Endothelial cell (in vitro differentiated cells): ENCODE results near the gene LCE2A. TPM values are rescaled to one million over a fixed set of nuclear protein-coding genes. Genes with fewer than 3 reads are reported as not detected.
A peak's percentile ranks its signal among the peaks of the same experiment; 100 is the strongest.

Experiments used
- DNase-seq: peaks from one replicate; pipeline ENCODE4 v3.0.0; 2021; ENCODE audit warnings: low spot score
- H3K27ac Mint-ChIP-seq: one replicate; pipeline ENCODE4 v1.8.0; 2021; ENCODE audit warnings: mixed read lengths, inconsistent platforms; ENCODE audit not compliant: unreplicated experiment
- H3K27me3 Mint-ChIP-seq: one replicate; pipeline ENCODE4 v1.8.0; 2021; ENCODE audit warnings: mild to moderate bottlenecking, moderate library complexity, mixed read lengths, inconsistent platforms; ENCODE audit not compliant: unreplicated experiment
- H3K36me3 Mint-ChIP-seq: one replicate; pipeline ENCODE4 v1.8.0; 2021; ENCODE audit warnings: mild to moderate bottlenecking, low read depth, mixed read lengths, inconsistent platforms; ENCODE audit not compliant: unreplicated experiment
- H3K4me1 Mint-ChIP-seq: one replicate; pipeline ENCODE4 v1.8.0; 2021; ENCODE audit warnings: mild to moderate bottlenecking, mixed read lengths, inconsistent platforms; ENCODE audit not compliant: unreplicated experiment
- H3K4me3 Mint-ChIP-seq: one replicate; pipeline ENCODE4 v1.8.0; 2021; ENCODE audit warnings: mild to moderate bottlenecking, mixed read lengths, inconsistent platforms; ENCODE audit not compliant: unreplicated experiment
- H3K9me3 Mint-ChIP-seq: one replicate; pipeline ENCODE4 v1.8.0; 2021; ENCODE audit warnings: mixed read lengths, inconsistent platforms; ENCODE audit not compliant: unreplicated experiment
- total RNA-seq: library from RNA; stranded (reverse); fragmentation: NEBNext Ultra II Directional; extraction: Animal tissue kit (Norgen Biotek cat#: 25700); gene quantifications from one replicate; pipeline ENCODE4 v1.2.1, GENCODE V29; 2021; ENCODE audit not compliant: unreplicated experiment
- TF ChIP-seq, protein P1 (sequence below): fragments of 200-600 bp; sonication (generic); IDR thresholded peaks from one replicate; pipeline ENCODE4 v1.5.0; 2021; ENCODE audit warnings: antibody characterized with exemption; ENCODE audit not compliant: unreplicated experiment

The LCE2A gene
- total RNA-seq, 1 donor from 2014 or later, result not detected

DNA sequence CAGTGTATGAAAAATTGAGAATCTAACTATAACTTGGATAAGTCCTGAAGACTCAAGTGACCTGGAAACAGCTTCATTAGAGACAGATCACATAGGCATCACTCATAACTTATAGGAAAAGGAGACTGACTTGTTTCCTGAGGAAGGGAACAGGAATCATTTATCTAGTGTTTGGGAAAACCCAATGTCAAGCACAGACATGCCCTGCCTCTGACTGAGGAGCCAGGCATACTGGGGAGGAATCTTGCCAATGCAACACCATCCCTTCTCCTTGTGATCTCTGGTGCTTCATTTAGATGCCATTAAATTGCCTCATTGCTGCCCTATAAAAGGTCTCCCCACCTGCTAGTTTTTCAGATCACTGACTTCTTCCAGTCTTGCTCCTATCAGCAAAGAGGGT is 20.1 kb downstream of the LCE2A start:
- Mint-ChIP-seq H3K4me1 (no peaks in the 10 kb centered on the region), H3K36me3 (no peaks in the 10 kb centered on the region), H3K27ac (no peak overlapping the region), H3K4me3 (no peak overlapping the region), H3K27me3 (no peaks in the 10 kb centered on the region), H3K9me3 (no peaks in the 10 kb centered on the region)
- TF ChIP-seq, protein P1, sequence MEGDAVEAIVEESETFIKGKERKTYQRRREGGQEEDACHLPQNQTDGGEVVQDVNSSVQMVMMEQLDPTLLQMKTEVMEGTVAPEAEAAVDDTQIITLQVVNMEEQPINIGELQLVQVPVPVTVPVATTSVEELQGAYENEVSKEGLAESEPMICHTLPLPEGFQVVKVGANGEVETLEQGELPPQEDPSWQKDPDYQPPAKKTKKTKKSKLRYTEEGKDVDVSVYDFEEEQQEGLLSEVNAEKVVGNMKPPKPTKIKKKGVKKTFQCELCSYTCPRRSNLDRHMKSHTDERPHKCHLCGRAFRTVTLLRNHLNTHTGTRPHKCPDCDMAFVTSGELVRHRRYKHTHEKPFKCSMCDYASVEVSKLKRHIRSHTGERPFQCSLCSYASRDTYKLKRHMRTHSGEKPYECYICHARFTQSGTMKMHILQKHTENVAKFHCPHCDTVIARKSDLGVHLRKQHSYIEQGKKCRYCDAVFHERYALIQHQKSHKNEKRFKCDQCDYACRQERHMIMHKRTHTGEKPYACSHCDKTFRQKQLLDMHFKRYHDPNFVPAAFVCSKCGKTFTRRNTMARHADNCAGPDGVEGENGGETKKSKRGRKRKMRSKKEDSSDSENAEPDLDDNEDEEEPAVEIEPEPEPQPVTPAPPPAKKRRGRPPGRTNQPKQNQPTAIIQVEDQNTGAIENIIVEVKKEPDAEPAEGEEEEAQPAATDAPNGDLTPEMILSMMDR, result no peak
- DNase-seq, result no peak

DNA sequence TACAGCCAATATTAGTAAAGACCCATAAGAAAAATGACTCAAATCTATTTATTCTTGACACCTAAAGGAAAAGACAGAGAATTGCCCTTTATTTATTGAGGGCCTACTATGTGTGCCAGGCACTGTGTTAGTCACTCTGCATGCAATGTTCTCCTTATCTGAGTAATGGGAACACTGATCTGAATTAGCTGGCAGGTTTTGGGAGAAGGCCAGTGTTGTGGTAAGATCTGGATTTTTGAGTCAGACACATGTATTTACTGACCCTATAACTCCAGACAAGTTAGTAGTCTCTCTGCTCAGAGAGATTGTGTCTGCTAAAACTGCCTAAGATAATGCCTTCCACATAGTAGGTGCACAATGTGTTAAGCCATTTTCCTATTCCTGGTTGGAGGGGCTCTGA is 27.1 kb downstream of the LCE2A start:
- DNase-seq, result no peak
- Mint-ChIP-seq H3K9me3 (no peaks in the 10 kb centered on the region), H3K27ac (no peak overlapping the region), H3K4me3 (no peak overlapping the region), H3K27me3 (peaks cover 2% of the 10 kb centered on the region), H3K4me1 (no peaks in the 10 kb centered on the region), H3K36me3 (no peaks in the 10 kb centered on the region)
- TF ChIP-seq, protein P1, result no peak

DNA sequence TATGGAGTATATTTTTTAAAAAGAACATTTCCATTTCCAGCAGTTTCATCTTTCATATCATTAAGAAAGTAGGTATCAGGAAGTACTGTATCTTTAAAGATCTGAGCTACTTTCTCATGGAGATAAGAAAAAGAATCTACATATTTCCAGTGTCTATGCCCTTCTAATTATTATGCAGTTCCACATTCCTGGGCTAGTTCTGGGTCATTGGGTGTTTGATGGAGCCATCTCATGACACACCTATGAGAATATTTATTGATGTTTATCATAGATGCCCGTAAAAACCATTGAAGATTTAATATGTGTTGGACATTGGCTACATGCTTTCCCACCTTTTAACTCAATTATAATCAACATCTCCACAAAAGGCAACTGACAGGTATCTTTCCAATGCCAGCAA is 30.8 kb downstream of the LCE2A start:
- Mint-ChIP-seq H3K36me3 (no peaks in the 10 kb centered on the region), H3K4me3 (no peak overlapping the region), H3K27ac (no peak overlapping the region), H3K27me3 (peaks cover 2% of the 10 kb centered on the region), H3K4me1 (no peaks in the 10 kb centered on the region), H3K9me3 (no peaks in the 10 kb centered on the region)
- TF ChIP-seq, protein P1, result no peak
- no peak for DNase-seq

DNA sequence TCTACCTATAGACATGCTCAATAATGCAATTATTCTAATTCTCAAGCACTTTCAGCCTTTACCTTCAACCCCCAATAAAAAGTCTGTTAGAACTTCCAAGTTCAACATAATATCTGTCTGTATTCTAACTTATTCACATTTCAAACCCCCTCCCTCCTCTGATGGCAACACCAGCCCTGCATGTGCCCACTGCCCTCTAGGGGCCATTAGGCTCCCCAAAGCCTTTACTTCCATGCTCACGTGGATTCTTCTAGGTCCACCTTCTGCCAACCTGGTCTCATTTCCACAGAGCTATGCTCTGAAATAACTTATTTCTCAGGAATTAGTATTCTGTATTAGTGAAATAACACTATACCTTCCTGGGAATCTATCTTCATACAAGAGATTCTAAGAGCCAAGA is 37.5 kb downstream of the LCE2A start:
- peaks cover 2% of the 10 kb centered on the region for H3K27me3 Mint-ChIP-seq
- DNase-seq, result peak; percentile 25
- no peak overlapping the region for H3K27ac Mint-ChIP-seq
- H3K4me1 Mint-ChIP-seq, result no peaks in the 10 kb centered on the region
- H3K36me3 Mint-ChIP-seq, result no peaks in the 10 kb centered on the region
- H3K4me3 Mint-ChIP-seq, result no peak overlapping the region
- no peaks in the 10 kb centered on the region for H3K9me3 Mint-ChIP-seq
- TF ChIP-seq, protein P1, result no peak

DNA sequence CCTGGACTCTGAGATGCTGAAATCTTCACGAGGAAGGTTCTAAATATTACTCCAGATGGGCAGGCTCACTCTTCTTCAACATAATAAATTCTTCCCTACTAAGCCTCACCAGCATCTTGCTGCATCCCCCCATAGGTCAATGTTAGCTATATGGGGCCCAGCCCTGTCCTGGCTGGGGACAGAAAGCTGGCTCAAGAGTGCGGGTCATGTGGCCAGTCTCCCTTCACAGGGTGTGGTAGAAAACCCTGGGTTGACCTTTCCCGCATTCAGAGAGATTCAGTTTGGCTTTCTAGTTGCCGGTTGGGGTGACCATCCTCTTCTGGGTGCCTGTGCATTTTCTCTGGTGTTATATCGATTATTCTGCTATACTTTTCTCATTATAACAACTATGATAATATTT is 39.9 kb downstream of the LCE2A start:
- TF ChIP-seq, protein P1, result no peak
- Mint-ChIP-seq H3K9me3 (no peaks in the 10 kb centered on the region), H3K27me3 (peaks cover 2% of the 10 kb centered on the region), H3K4me3 (no peak overlapping the region), H3K36me3 (no peaks in the 10 kb centered on the region), H3K4me1 (no peaks in the 10 kb centered on the region), H3K27ac (no peak overlapping the region)
- DNase-seq, result no peak
